HL-60/S4 treated with phorbol 12-myristate 13-acetate at 8.2 ng/mL for 4 days and 3 days (cell line): Measurements from ENCODE around the gene FRMD4A.

ENCODE experiments used
- in situ Hi-C: fragments of 300-500 bp; cut with MboI; formaldehyde crosslinking; loops from 2 replicates; pipeline ENCODE4 v1.15.0; 2022; ENCODE audit warnings: low sequenced_read_pairs

Gene FRMD4A

GRCh38 chr10:13699216-13699615 is 631.5 kb downstream of the FRMD4A start:
- in situ Hi-C loops = no loop called here

GRCh38 chr10:13698217-13698616 is 632.5 kb downstream of the FRMD4A start:
- in situ Hi-C loops = no loop called here

- in situ Hi-C loops = no loop called here
Measured at GRCh38 chr10:13696071-13696470, 634.7 kb downstream of the FRMD4A start.

GRCh38 chr10:13695588-13695987 is 635.1 kb downstream of the FRMD4A start:
- in situ Hi-C loops = no loop called here

- in situ Hi-C loops = no loop called here
Measured at GRCh38 chr10:13693783-13694700, 636.7 kb downstream of the FRMD4A start.

GRCh38 chr10:13690281-13690825 is 640.4 kb downstream of the FRMD4A start:
- in situ Hi-C loops = no loop called here

GRCh38 chr10:13686331-13686752 is 644.4 kb downstream of the FRMD4A start:
- in situ Hi-C loops = no loop called here

GRCh38 chr10:13685885-13686284 is 644.8 kb downstream of the FRMD4A start:
- in situ Hi-C loops = no loop called here

- in situ Hi-C loops = no loop called here
Measured at GRCh38 chr10:13684806-13685482, 645.8 kb downstream of the FRMD4A start.

GRCh38 chr10:13684252-13684791 is 646.4 kb downstream of the FRMD4A start:
- in situ Hi-C loops = no loop called here

GRCh38 chr10:13683017-13683416 is 647.7 kb downstream of the FRMD4A start:
- in situ Hi-C loops = no loop called here

- in situ Hi-C loops = no loop called here
Measured at GRCh38 chr10:13681960-13682359, 648.8 kb downstream of the FRMD4A start.

- in situ Hi-C loops = no loop called here
Measured at GRCh38 chr10:13681528-13681927, 649.2 kb downstream of the FRMD4A start.

GRCh38 chr10:13681095-13681494 is 649.6 kb downstream of the FRMD4A start:
- in situ Hi-C loops = no loop called here

- in situ Hi-C loops = no loop called here
Measured at GRCh38 chr10:13678101-13678843, 652.5 kb downstream of the FRMD4A start.

GRCh38 chr10:13674645-13675588 is 655.8 kb downstream of the FRMD4A start:
- in situ Hi-C loops = no loop called here

GRCh38 chr10:13673156-13673555 is 657.6 kb downstream of the FRMD4A start:
- in situ Hi-C loops = no loop called here

- in situ Hi-C loops = no loop called here
Measured at GRCh38 chr10:13672548-13672947, 658.2 kb downstream of the FRMD4A start.

- in situ Hi-C loops = no loop called here
Measured at GRCh38 chr10:13671904-13672303, 658.8 kb downstream of the FRMD4A start.

GRCh38 chr10:13670311-13670710 is 660.4 kb downstream of the FRMD4A start:
- in situ Hi-C loops = no loop called here
